Activated naive CD4-positive, alpha-beta T cell (primary cell): ENCODE results near the gene CDK5R2.
A peak's percentile ranks its signal among the peaks of the same experiment; 100 is the strongest.

Experiments
- DNase-seq, 4 experiments: peaks; one replicate each; lab custom pipeline; 2025; lab: John Stamatoyannopoulos, UW

CDK5R2 gene

DNA sequence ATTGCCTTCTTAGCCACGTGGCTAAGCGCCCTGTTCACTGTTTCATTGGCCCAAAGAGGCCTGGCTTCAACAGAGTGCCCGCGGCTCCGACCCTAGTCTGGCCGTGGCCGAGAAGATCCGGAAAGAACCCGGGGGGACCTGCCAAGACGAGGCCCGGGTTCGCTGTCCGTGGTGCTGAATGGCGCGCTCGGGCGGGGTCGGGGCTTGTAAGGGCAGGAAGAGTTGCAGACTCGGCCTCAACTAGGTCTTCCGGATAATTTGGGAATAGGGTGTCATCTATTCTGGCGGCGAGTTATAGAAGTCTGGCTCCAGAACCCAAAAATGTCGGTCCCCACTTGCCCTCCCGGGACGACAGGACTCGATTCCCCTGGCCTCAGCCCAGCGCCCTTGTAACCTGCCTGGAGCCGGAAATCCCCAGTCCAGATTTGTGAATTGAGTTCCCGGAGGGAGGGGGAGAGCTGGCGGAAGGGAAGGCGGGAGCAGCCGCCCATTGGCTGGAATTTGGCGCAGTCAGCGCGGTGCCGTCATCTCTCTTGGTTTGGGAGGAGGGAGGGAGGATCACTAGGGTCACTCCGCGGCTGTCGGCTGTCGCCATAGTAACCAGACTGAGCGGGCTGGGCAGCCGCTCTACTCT, 3.5 kb downstream of the CDK5R2 start:
- peak in 3 of 4 experiments; percentile 27 to 62 (median 60) for DNase-seq

DNA sequence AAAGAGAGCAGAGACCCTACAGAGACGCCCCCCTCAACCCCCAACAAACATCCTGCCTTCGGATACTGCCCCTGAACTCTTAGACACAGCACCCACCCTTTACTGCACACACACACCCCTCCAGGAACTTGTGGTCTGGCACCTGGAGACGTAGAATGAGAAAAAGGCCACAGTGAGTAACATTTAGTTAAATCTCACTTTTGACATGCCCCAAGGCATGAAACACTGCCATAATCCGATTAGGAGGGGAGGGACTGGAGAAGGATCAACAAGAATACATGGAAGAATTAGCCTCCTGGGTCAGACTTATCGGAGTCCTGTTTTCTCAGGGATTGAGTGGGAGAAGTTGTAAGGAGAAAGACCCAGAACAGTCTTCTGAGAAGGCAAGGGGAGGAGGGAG, 4.1 kb downstream of the CDK5R2 start:
- DNase-seq: no peak

DNA sequence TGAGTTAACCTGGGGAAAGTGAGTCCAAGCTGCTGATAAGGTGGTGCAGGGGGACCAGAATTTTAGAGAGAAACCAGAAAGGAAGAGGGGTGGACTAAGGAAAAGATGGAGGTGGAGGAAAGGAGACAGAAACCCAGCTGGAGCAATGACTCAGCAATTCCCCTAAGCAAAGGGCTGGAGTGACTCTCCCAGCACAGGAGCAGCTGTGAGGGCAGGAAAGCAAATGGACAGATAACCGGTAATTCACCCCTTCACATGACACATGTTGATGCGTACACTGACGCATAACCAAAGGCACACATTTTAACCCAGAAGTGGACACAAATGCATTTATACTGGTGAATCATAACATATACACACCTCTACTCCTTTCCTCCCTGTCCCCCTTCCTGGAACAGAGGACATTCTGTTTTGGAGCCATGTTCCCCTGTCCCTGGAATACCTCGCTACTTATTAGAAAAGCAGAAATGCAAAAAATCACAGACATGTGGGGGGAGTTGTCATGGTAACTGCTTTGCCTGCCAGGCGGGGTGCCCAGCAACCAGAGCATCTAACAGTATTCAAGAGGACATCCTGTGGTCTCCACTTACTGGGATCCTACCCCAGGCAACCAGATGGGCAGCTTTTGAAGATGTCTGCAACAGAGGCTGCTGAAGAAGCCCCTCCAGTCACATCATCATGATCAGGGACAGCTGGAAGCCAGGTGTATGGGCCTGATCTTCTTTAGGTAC, 4.7 kb downstream of the CDK5R2 start:
- no peak for DNase-seq

DNA sequence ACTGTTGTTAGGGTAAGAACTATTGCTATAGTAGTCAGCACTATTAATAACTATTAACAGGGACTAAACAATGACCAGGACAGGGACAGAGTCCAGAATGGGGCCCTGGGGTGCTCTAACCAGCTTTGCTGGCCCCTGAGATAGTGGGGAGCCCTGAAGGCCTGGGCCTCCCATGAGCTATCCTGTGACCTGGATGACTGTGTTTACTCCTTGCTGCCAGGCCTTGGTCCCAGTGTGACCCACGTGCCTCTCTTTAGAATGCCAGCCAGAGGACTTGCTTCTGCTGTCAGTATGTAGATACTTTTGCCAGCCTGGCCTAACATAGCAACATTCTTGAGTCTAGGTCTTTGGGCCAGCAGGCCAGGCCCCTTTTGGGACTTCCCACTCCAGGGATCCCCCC, 11.4 kb downstream of the CDK5R2 start:
- DNase-seq: no peak

- no peak for DNase-seq
Observed at GRCh38 chr2:218975060-218975777, 15.8 kb downstream of the CDK5R2 start.

DNA sequence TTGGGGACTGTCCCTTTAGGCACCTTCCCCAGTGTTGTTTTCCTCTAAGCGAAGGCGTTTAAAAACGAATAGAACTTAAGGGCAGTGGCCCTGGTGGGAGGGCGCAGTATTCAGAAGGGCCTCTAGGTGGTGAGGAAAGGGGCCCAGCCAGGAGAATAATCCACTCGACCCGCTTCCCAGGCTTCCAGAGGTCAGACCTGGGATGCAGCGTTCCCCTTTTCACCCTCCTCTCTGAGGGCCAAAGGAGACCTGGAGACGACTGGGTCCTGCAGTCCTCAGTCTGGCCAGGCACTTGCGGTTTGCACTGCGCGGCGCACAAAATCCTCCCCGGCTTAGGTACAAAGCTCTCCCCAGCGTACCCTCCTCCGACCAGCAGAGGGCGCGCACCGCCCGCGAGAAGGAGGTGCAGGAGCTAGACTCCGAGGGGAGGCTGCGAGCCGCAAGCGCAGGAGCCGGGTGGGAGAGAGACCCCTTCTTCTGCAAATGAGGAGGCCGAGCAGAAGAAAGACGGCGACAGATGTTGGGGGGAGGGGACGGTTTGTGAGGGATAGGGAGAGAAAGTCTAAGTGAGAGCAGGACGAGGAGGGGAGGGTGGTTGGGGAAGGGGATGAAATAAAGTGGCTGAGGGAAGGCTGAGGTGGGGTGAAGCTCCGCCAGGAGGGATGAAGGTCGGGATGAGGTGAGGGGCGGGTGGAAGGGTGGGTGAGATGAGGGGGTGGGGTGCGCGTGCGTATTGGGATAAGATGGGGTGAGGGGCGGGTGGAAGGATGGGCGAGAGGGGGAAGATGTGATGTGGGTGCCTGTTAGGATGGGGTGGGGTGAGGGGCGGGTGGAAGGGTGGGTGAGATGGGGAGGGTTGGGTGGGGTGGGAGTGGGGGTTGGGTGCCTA, 20.6 kb downstream of the CDK5R2 start:
- DNase-seq: peak; percentile 73 to 83 (median 76)

DNA sequence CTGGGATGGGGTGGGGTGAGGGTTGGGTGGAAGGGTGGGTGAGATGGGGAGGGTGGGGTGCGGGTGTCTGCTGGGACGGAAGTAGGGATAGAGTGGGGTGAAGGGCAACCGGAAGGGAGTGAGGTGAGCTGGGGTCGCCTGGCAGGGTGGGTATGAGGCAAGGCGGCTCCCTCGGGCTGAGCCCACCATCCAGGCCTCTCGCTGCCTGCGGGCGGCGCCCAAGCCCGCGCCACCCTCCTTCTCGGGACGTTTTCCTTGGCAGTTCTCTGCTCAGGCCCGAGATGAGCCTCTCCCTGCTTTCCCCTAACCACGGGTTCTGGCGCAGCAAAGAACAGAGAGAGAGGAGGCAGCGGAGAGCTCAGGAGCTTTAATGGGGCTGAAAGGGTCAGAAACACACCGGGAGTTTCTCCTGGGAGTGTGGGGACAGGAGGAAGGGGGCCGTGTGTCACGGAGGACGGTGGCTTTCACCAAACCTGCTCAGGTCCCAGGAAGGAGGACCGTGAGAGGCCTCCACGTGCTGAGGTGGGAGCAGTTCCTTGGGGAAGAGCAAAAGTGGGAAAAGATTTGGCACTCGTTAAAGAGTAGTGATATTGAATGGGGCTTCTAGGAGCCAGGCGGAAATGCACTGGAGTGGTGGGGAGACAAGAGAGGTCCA, 21.4 kb downstream of the CDK5R2 start:
- DNase-seq: no peak

GRCh38 chr2:218981390-218981880, 22.0 kb downstream of the CDK5R2 start:
- DNase-seq: no peak

GRCh38 chr2:218981881-218982585, 22.6 kb downstream of the CDK5R2 start:
- DNase-seq: peak in 1 of 4 experiments; percentile 9

DNA sequence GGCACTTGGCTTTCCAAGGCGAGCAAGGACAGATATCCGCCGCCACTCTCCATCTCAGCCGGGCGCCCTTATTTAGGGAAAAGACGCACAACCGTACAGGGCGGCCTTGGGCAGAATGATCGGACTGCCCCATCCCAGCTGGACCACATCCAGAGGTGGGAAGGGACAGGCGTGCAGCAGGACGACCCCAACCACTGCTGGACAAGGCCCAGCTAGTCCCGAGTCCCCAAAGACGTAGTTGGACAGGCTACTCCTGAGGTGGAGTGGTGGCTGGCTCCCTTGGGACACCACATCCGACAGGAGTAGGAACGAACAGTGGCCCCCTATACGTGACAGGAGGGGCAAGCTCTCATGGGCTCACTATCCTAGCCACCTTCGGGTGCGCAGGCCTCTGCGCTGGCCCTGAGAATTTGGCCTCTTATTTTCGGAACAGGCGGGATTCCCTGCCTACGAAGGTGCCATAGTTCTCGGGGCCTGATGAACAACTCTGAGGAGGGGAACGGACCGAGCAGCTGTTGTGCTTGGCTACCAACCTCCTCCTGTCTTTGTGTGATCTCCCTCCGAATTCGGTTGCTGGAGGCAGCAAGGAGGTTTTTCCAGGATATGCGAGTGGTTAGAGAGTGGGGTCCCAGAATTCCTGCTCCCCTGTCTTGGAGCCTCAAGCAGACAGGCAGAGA, 23.3 kb downstream of the CDK5R2 start:
- DNase-seq: no peak

DNA sequence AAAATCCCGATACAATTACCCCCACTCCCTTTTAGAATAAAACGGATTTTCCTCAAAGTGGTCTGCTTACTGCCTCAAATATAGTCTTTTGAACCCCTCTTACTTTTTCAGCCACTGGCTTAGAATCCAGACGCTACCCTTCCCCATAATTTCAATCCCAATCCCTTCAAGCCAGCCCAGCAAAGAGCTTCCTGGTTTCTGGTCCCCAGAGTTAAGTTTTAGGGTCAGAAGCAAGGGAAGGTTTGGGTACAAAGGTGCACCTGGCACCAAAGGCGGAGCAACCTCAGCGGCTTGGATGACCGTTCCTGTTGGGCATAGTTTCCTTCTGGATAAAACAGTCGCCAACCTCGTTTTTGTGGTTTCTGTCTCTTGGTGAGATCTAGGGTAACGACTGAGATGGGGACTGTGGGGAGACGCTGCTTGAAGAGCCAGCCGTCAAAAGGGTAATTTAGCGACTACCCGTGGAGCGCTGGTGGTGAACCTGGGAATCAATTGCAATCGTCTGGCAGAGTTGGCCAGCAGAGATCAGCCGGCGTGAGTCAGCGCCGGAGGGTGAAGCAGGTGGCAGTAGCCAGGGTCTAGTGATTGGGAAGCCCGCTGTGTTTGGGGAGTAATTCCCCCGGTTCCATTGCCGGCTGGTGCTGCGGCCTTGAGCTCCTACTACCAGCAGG, 23.9 kb downstream of the CDK5R2 start:
- DNase-seq: no peak

DNA sequence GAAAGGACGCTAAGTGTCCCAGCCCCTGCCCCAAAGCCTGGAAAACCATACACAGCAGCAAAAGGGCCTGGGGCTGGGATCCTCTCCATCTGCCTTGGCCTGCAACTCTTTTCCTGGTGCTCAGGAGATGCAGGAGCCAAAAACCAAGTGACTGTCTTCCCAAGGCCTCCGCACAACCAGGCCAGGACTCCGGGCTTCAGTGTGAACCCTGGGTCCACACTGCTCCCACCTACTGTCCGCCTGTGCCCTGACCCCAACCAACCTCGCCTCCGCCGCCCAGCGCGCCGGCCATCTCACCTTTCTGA, 24.4 kb downstream of the CDK5R2 start:
- no peak for DNase-seq

- DNase-seq: no peak
Observed at GRCh38 chr2:218984239-218985020, 25.0 kb downstream of the CDK5R2 start.

- no peak for DNase-seq
Observed at GRCh38 chr2:218985021-218985324, 25.5 kb downstream of the CDK5R2 start, which contains the start of gene FEV. TSS of gene FEV (minus strand) at chr2:218985184. CDS start at chr2:218985075, 109 bp downstream.

- no peak for DNase-seq
Observed at GRCh38 chr2:218985325-218986091, 26.0 kb downstream of the CDK5R2 start.

- DNase-seq: no peak
Observed at GRCh38 chr2:218986148-218986761, 26.8 kb downstream of the CDK5R2 start.

DNA sequence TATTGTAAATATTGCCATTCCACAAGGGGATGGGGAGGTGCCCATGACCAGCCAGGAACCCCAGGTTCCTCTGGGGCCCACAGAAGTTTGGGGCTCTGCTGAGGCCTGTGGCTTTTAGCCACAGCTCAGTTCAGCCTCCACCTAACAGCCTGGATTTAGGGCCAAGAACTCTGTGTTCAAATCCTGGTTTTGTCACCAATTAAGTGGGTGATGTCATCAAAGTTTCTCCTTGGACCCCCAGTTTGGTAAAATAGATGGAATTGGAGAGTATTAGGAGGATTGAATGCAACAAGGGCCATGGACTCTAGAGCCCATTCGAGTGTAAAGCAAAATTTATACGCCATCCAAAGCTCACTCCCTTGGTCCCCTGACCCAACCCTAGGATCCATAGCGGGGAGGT, 28.7 kb downstream of the CDK5R2 start:
- no peak for DNase-seq

GRCh38 chr2:218988650-218989049, 29.2 kb downstream of the CDK5R2 start:
- no peak for DNase-seq
